Measurements from ENCODE around the gene CPS1. TPM values are rescaled to one million over a fixed set of nuclear protein-coding genes. Genes with fewer than 3 reads are reported as not detected.

CPS1 gene
- total and polyA plus RNA-seq, 2 of the 4 experiments (the other 2 are of a cell fraction), result 5.4 to 20.1 TPM

- H4K5ac ChIP-seq (ENCODE audit: low read depth, low read length), result no peak overlapping the region
Observed at GRCh38 chr2:210635257-210635656, 78.9 kb downstream of the CPS1 start.

More at GRCh38 chr2:210635257-210635656, 78.9 kb downstream of the CPS1 start:
- H2BK120ac ChIP-seq (ENCODE audit: low read depth, low read length), result no peak overlapping the region
- no peak overlapping the region for H4K91ac ChIP-seq (ENCODE audit: insufficient read depth, low read depth, low read length)
- H2AK5ac ChIP-seq (ENCODE audit: low read depth, low read length), result no peak overlapping the region
- H2BK20ac ChIP-seq (ENCODE audit: low read depth, low read length), result no peak overlapping the region
- no peak overlapping the region for H4K8ac ChIP-seq (ENCODE audit: low read depth in 2 of 2, low read length in 2 of 2)
- no peaks in the 10 kb centered on the region for H3K9me3 ChIP-seq (ENCODE audit: control insufficient read depth, insufficient read depth, low read length)
- no peak overlapping the region for H3K4me2 ChIP-seq (ENCODE audit: low read depth, low read length)
- H3K9me1 ChIP-seq (ENCODE audit: insufficient read depth, low read length), result no peaks in the 10 kb centered on the region
- no peak for ATAC-seq (ENCODE audit: low read depth)
- H3K79me1 ChIP-seq (ENCODE audit: low read depth in 1 of 2, low read length in 2 of 2), result no peaks in the 10 kb centered on the region
- no peak overlapping the region for H3K56ac ChIP-seq (ENCODE audit: extremely low read depth, insufficient read depth, low read length)
- H2BK15ac ChIP-seq (ENCODE audit: low read depth, low read length), result no peak overlapping the region
- no peak overlapping the region for H3K9ac ChIP-seq (ENCODE audit: low read depth, low read length)
- no peak overlapping the region for H2BK5ac ChIP-seq (ENCODE audit: low read depth, low read length, poor library complexity, severe bottlenecking)
- in situ Hi-C loops (cut with MboI; ENCODE audit: low sequenced_read_pairs), result no loop called here
- no peak overlapping the region for H2AK9ac ChIP-seq (replicated peaks; ENCODE audit: low read depth, low read length, poor library complexity)
- H3K4me3 ChIP-seq (ENCODE audit: insufficient read depth, low read depth, low read length), result no peak overlapping the region
- H4K20me1 ChIP-seq (ENCODE audit: insufficient read depth, low read length), result no peaks in the 10 kb centered on the region
- H2AFZ ChIP-seq (replicated peaks; ENCODE audit: low read length, poor library complexity), result no peak overlapping the region
- H3K36me3 ChIP-seq (ENCODE audit: control insufficient read depth, insufficient read depth, low read length), result no peaks in the 10 kb centered on the region
- no peak for DNase-seq
- intact Hi-C loops (cut with micrococcal nuclease), result no loop called here
- no peak overlapping the region for H3K23ac ChIP-seq (ENCODE audit: low read depth, low read length)
- no TSS peak for BruUV-seq (replicated peaks)
- 0 out of 2 replicates have a peak, but pooled peaks have one; percentile 15 for TF ChIP-seq CEBPB (IDR thresholded peaks at IDR 0.05; ENCODE audit: low read depth, low read length)
- no peak for TF ChIP-seq BHLHE40 (IDR thresholded peaks at IDR 0.05; ENCODE audit: low read depth, low read length)
- no peak for TF ChIP-seq RCOR1 (IDR thresholded peaks at IDR 0.05; ENCODE audit: insufficient replicate concordance, low read length)
- no peak for TF ChIP-seq MAFK (IDR thresholded peaks at IDR 0.05; ENCODE audit: low read depth, low read length)
- TF ChIP-seq SMC3 (IDR thresholded peaks at IDR 0.05; ENCODE audit: low read depth, low read length), result no peak
- no peaks in the 10 kb centered on the region for H3K27me3 ChIP-seq (ENCODE audit: control insufficient read depth, insufficient read depth, low read length)
- dilution Hi-C loops (cut with HindIII; ENCODE audit: low sequenced_read_pairs, unreplicated experiment), result no loop called here
- no peak overlapping the region for H3K14ac ChIP-seq (replicated peaks; ENCODE audit: low read depth, low read length)
- CTCF ChIA-PET, result no interaction called here
- H3K27ac ChIP-seq (ENCODE audit: insufficient read depth, low read length), result no peak overlapping the region
- POLR2A ChIA-PET (ENCODE audit: unreplicated experiment), result no interaction called here
- WGBS, 2 experiments (ENCODE audit: extremely low coverage in 2 of 2, insufficient read length in 1 of 2), result no CpG with 5 or more reads among the region's 1 CpG
- no peak overlapping the region for H3K4ac ChIP-seq (ENCODE audit: low read depth, low read length)
- no peaks in the 10 kb centered on the region for H3K4me1 ChIP-seq (ENCODE audit: control insufficient read depth, insufficient read depth, low read length)
- no peak overlapping the region for H3K18ac ChIP-seq (ENCODE audit: low read depth, low read length)

Measured in IMR-90 (cell line).